CD4-positive, alpha-beta T cell treated with Interleukin-15 for 1 hour (primary cell): ENCODE data around the gene KCNH8.

Experiments
- DNase-seq: peaks from one replicate; pipeline ENCODE4 v3.0.0-alpha.2; 2020

Gene KCNH8

DNA sequence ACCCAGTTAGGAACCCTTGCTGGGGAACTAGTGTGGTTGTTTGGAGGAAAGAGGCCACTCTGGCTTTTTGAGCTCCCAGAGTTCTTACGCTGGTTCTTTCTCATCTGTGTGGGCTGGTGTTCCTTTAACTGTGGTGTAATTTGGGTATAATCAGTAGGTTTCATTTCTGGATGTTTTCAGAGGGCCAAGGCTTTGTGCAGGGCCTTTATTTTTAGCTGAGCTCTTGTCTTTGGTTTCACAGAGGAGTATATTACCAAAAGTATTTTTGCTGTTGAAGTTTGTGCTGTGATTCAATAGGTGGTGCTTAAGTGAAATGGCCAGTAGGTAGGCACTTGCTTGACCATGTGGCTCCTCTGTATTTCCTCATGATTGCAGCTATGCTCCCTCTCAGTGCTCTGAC is 357.9 kb downstream of the KCNH8 start:
- DNase-seq: no peak

DNA sequence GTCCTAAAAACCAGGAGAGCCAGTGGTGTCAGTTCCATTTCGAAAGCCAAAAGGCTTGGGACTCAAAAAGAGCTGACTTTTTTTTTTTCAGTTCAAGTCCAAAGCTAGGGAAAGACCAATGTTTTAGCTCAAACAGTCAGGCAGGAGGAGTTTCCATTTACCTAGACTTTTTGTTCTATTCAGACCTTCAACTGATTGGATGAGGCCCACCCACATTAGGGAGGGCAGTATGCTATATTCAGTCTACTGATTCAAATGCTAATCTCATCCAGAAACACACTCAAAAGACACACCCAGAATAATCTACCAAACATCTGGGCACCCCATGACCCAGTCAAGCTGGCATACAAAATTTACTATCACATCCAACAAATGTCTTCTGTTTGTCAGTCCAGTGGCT is 374.0 kb downstream of the KCNH8 start:
- no peak for DNase-seq

DNA sequence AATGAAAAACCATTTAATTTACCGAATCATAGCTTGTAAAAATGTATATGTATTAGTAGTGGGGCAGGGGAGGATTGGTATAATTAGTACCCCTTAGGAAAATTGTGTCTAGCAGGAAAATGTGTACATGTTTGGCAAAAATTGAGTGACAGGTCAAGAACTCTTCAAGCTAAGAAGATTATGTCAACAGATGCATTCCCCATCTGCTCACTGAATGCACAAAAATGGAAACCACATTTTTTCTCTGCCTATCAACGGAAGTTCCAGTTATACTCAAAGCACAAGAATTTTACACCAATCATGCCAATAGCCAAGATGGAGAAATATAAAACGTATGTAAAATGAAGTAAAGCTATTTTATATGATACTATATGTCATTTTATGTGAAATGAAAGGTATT is 377.8 kb downstream of the KCNH8 start:
- no peak for DNase-seq

DNA sequence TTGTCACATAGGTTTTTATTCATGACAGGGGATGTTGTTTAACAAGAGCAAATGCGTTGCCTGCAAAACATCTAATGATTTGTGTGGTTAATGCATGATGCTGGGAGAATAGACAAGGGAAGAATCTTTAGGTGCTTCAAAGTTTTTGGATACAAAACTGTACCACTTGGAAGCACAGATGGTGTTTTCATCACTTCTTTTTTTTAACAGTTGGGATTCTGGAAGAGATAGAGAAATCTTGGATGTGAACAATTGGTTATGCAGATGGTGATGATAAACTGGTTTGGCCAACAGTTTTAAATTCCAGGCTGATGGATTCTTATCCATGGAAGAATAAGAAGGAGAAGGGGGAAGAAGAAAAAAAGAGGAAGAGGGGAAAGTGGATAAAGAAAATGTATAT is 379.4 kb downstream of the KCNH8 start:
- no peak for DNase-seq

DNA sequence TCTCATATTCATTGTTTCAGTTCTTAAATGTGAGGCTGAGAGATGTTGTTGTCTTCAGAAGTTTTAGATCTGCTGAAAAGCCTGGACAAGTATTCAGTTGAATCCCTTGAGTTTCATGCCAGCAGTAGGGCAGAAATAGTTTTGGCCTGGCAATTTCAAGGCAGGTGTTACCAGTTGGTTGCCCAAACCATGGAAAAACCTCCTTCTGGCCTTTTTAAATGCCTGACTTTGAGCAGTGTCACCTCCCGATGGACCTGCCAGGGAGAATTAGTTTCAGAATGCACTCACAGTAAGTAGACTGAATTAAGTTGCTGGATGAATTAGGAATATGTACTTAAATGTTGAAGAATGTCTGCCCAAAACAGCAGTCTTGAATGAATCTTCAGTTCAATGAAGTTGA is 383.1 kb downstream of the KCNH8 start:
- no peak for DNase-seq

DNA sequence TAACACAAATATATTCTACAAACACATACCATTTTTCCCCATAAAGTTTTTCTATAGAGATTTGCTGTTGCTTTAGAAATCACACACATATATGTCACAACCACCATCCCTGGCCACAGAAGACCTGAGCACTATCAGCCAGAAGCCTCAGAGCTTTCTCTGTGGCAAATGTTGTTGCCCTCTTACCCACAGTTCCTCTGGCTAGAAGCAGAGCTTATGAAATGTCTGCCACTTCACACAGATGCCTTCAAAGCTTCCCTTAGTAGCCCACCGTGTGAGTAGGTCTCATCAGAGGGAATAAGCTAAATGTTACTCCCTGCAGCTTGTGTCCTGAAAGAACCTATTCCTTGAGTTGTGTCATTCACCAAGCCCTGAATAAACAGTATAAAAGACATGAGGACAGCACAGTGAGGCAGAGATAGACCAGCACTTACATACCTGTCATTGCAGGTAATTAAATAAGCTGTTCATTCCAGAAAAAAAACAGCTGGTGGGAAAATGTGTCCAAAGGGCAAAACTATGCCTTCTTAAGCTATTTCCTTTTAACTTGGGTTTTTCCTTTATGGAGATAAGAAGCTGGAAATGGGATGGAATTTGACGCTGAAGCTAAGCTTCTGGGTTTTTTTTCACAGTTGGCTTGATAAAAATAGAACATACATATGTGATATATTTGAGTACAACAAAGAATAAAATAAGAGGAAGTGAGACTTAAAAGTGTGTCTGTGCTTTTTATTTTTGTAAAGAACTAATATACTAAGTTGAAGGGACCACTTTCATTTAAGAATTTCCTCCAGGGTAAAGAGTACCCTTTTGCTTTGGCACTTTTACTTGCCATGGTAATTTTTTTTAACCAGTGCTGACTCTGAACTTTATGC is 391.4 kb downstream of the KCNH8 start:
- no peak for DNase-seq

DNA sequence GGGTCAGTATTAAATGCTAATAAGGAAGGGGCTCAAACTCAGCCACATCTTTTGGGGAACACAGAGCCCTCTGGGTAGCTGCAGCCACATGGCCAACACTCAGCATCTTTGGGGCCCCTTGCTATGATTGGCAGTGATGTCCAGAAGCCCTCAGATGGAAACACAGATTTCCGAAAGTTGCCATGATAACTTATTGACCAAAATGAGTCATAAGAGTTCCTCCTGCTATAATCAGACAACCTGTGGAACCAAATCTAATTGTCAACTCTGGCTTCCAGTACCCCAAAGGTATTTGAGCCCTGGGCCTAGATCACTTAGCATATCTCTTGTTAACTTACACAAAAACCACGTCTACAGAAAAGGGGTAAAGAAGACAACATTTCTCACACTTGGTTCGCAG is 392.2 kb downstream of the KCNH8 start:
- no peak for DNase-seq

DNA sequence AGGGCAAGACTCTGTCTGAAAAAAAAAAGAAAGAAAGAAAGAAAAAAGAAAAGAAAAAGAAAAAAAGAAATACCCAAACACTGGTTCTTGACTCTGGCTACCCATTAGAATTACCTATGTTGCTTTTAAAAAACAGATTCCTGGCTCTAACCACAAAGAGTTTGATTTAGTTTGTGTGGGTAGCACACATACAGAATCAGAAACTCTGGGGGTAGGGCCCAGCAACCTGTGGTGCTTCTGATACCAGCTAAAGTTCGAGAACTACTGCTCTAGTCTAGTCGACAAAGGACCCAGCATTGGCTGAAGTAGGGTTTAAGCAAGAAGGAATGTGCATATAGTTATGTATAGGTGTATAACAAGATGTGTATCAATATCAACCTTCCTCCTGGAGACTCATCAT is 393.0 kb downstream of the KCNH8 start:
- DNase-seq: no peak

DNA sequence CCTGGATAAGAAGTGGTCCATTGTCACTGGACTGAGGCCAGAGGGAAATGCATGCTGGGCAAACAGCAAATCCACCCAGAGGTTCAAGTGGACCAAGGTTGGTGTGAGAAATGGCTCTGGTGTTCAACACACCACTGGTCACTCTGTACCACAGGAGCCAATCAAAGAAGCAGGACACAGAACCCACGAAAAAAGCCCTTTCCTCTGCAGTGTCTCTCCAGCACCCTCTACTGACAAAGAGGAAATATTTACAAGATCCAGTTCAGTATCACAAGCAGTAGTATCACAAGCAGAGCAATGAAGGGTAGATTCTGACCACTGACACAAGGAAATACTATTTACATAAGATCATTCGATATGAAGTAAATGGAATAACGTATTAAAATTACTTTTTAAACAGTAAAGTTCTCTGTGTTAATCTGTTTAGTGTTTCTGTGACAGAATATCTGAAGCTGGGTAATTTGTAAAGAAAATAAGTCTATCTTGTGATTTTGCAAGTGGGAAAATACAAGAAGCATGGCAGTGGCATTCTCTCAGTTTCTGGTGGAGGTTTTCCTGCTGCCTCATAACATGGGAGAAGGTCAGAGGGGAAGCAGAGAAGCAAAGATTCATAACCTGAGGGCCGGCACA is 395.0 kb downstream of the KCNH8 start:
- no peak for DNase-seq

DNA sequence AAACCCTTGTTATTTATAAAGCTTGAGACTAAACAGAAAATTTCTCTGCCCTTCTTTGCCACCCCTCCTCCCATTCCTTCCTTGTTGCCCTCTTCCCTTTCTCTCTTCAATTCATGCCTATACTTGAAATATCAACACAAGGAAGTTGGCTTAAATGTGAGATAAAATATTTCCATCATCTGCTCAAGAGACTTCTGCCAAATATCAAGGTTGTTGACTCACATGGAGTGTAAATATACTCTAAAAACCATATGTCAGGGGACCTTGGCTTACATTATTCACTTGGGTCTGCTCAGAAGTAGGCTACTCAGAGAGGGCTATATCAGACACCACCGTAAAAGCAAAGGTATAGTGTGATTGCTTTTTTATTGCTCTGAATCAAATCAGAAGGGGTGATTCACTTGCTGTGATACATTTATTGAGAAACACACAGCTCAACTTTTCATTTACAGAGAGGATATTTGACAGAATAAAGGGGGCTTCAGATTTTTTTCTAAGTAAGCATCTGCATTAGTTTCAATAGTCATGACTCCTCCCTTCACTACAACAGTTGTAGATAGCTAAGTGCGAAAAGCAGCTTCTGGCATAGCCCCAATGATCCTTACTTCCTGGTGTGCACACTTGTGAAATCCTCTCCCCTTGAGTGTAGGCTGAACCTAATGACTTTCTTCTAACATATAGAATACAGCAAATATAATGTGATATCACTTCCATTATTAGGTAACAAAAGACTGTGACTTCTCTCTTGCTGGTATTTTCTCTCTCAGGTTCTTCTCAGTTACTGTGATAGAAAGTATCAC is 399.6 kb downstream of the KCNH8 start:
- no peak for DNase-seq

DNA sequence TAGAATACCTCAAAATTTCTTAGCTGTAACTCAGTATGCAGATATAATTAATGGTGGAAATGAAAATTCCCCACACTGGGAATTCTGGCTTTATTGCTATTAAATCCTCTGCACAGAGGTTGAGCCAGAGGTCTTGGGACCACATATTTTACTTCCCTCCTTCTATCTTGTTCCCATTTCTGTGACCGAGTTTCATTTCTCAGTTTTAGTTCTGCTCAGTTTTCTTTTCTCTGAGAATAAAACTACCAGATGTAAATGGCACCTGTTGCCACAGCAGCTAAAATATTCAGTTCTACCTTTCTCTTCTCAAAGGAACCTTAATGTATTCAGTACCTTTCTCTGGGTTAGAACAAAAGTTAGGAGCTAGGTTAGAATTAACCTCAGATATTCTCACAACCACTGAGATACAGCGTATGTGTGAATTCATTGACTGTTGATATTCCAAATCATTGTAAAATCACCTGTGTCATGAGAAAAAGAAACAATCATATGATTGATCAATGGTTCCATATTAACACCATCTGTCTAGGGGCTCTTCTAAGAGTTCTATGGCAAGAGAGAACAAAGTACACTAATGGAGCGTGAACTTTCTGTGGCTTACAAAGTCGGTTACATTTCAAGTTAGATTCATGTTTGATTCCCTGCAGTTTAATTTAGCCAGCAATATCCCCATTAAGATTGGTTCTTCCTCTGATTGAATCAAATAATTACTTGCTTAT is 411.6 kb downstream of the KCNH8 start:
- no peak for DNase-seq

DNA sequence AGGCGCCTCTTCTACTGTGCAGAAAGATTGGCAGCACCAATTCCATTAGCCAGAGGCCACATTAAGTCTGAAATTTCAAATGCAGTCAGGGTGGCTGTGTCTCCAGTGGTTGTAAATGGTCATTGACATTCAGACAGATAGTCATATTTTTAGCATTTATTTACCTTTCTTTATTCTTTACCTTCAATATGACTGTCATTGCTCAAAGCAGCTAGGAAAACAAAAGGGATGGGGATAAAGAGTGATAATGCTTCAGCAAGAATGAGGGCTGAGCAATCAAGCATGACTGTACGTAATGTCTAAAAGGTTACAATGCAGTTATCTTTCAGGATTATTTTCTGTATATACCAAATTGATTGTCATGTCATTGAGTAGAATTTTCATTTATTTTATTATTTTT is 425.3 kb downstream of the KCNH8 start:
- DNase-seq: no peak

DNA sequence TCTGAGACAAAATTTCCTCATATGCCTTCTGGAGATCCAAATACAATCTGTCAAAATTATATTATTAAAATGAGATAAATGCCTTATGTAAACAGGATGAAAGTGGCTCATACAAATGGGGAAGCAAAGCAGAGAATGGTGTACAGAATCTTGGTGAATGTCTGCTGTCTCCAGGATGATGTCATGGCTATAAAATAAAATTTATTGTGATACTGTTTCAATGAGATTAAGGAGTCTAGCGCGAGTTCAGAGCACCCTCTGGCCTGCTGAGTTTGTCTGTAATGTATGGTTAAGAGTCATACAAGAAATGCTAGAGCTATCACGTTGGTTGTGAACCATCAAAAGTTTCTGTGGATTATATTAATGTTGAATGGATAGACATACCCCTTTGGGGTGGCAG is 426.0 kb downstream of the KCNH8 start:
- DNase-seq: no peak

DNA sequence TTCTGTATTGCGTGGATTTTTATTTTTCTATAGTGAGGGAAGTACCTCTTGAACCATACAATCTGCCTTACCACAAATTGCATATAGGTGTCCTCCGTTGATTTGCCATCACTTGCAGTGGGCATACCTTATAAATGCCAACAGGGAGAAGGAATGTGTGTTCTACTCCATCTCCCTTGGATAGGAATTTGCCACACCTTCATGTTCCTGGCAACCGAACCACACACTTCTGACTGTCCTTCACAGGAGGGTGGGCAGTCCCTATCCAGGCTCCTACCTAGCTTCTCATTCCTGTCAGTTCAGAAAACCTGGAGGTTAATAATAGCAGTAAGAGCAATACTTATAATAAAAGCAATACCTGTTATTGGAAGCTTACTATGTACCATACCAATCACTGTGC is 428.0 kb downstream of the KCNH8 start:
- DNase-seq: no peak
